Breast epithelium (tissue), 3 donors: ENCODE data around the gene CXCL12.

Experiments used
- CTCF ChIP-seq, 3 donors: fragments of 450-650 bp; IDR thresholded peaks; one replicate each; pipeline ENCODE4 v1.5.1; 2016 to 2017; ENCODE audit warnings: antibody characterized with exemption in 3 of 3, mild to moderate bottlenecking in 3 of 3, moderate library complexity in 3 of 3
- POLR2A ChIP-seq: fragments of 450-650 bp; IDR thresholded peaks from one replicate; pipeline ENCODE4 v1.6.1; 2016; ENCODE audit warnings: antibody characterized with exemption, mild to moderate bottlenecking, moderate library complexity
- POLR2AphosphoS5 ChIP-seq, 3 donors: sonication (generic); formaldehyde crosslinking; IDR thresholded peaks; one replicate each; pipeline ENCODE4 v1.6.1; 2017; ENCODE audit warnings: antibody characterized with exemption in 3 of 3

GRCh38 chr10:44355630-44356029, 29.3 kb downstream of the CXCL12 start:
- no peak for TF ChIP-seq CTCF (IDR thresholded peaks at IDR 0.05)
- no peak for TF ChIP-seq POLR2A
- no peak for TF ChIP-seq POLR2AphosphoS5 (IDR thresholded peaks at IDR 0.05)
